Heart right ventricle (tissue), 16 donors: ENCODE data around the gene COX17. TPM values are rescaled to one million over a fixed set of nuclear protein-coding genes. Genes with fewer than 3 reads are reported as not detected.

ENCODE experiments used
- ATAC-seq, 8 donors: fragments of 200-7000 bp; cut with Tn5 transposase; one replicate each; pipeline ENCODE4 v1.9.1; 2020; ENCODE audit warnings: mild to moderate bottlenecking in 8 of 8, moderate library complexity in 8 of 8, moderate number of reproducible peaks in 1 of 8
- DNase-seq, 2 donors: peaks; one replicate each; pipeline ENCODE4 v3.0.0-alpha.2; 2020
- H3K27ac ChIP-seq, 10 donors: fragments of 200-600 bp; sonication (generic) in 2 of 10; one replicate each; pipeline versions ENCODE4 v1.5.0 to v1.8.0; 2020 to 2022; ENCODE audit warnings: mild to moderate bottlenecking in 3 of 10
- H3K27me3 ChIP-seq, 7 donors: fragments of 200-600 bp; one replicate each; pipeline ENCODE4 v1.8.0; 2021 to 2022; ENCODE audit warnings: mild to moderate bottlenecking in 2 of 7
- H3K36me3 ChIP-seq, 9 donors: fragments of 200-600 bp; sonication (generic) in 1 of 9; one replicate each; pipeline versions ENCODE4 v1.5.0 to v1.8.0; 2020 to 2022; ENCODE audit warnings: mild to moderate bottlenecking in 2 of 9
- H3K4me1 ChIP-seq, 9 donors: fragments of 200-600 bp; sonication (generic) in 1 of 9; one replicate each; pipeline versions ENCODE4 v1.5.0 to v1.8.0; 2020 to 2022; ENCODE audit warnings: mild to moderate bottlenecking in 4 of 9
- H3K4me3 ChIP-seq, 10 donors: fragments of 200-600 bp; sonication (generic) in 2 of 10; one replicate each; pipeline versions ENCODE4 v1.5.0 to v1.8.0; 2020 to 2022; ENCODE audit warnings: mild to moderate bottlenecking in 7 of 10, moderate library complexity in 2 of 10
- H3K9me3 ChIP-seq, 11 donors: fragments of 200-600 bp in 10 of 11; sonication (generic) in 2 of 11; one replicate each; pipeline versions ENCODE4 v1.5.0 to v1.8.0; 2013 to 2022; ENCODE audit warnings: mild to moderate bottlenecking in 2 of 11, control low read depth in 1 of 11, moderate library complexity in 1 of 11
- WGBS, 2 donors: extraction: QIAGEN DNeasy Blood & Tissue Kit; methylation state at CpG; one replicate each; pipeline ENCODE4 v1.1.7; 2013; ENCODE audit warnings: inconsistent platforms in 1 of 2; 5-methylcytosine and 5-hydroxymethylcytosine counted together
- intact Hi-C, 10 donors: fragments of 100-400 bp; cut with DNase I; formaldehyde crosslinking; loops; one replicate each; pipeline versions ENCODE4 v1.11.1 to v1.14.2; 2022
- polyA plus RNA-seq, 2 donors: library from polyadenylated mRNA; stranded (reverse); fragments of 200-250 nt; gene quantifications; one replicate each; pipeline ENCODE4 v1.2.3, GENCODE V29; 2013
- total RNA-seq, 10 donors: library from RNA; stranded (reverse); fragmentation: NEBNext Ultra II Directional in 3 of 10; extraction: Animal tissue kit (Norgen Biotek cat#: 25700) in 3 of 10; gene quantifications; one replicate each; pipeline versions ENCODE4 v1.2.1 to v1.2.4, GENCODE V29; 2021 to 2023
- TF ChIP-seq, protein P1 (sequence below), 9 donors: fragments of 200-600 bp; sonication (generic) in 2 of 9; IDR thresholded peaks; one replicate each; pipeline versions ENCODE4 v1.5.0 to v1.8.0; 2021 to 2022; ENCODE audit warnings: antibody characterized with exemption in 9 of 9, mild to moderate bottlenecking in 5 of 9, moderate library complexity in 1 of 9
- donor health status: Arrhythmogenic right ventricular cardiomyopathy.
- donor health status: ischemic (EF 13 %, LVEDD 7.1; RV severe dilation, severe dysfunction).
- donor health status: healthy with polysubstance abuse.
- donor health status: DM: no; HTN: yes; CAD: no.
- donor health status: DM: no; HTN: no; CAD: no.
- donor health status: ischemic (EF 25% LVEDD 6.9; RV normal size, moderate dysfunction).
- donor health status: ischemic (EF 25% LVEDD 5.7; RV mildly dilated, moderate dysfunction).
- donor health status: healthy.
- donor health status: DM: yes; HTN: yes; CAD: no.
- donor health status: Ischemic cardiomyopathy.
- donor health status: ischemic (EF 35%, LVEDD 5.7; RV mildly dilated, moderate dysfunction).
- donor health status: nonischemic (EF 11% LVEDD 7.7; RV severe dilation, severe dysfunction).
- donor health status: DM: yes; HTN: yes; CAD: no.
- donor health status: PGD.
- donor health status: ischemic (EF 29% LVEDD 5.4; RV normal size, mild dysfunction).
- donor health status: nonischemic (EF 23%, LVEDD 6.1; RV moderate dilation, normal function).

The COX17 gene
- total and polyA plus RNA-seq, 12 donors: 76.2 to 733 (median 110) TPM

DNA sequence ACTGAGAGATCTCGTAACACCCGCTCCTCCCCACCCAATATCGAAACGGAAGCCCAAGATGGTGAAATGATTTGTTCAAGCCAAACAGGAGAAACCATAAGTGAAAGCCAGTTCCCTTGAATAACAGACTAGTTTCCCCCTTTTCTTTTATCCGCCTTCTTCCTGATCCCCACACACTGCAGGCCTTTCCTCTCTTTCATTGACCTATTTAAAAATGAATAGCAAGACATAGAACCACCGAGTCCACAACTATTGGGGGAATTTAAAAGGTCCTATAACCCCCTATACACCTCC, 382 bp upstream of the COX17 start:
- DNase-seq: no peak
- intact Hi-C loops: loop anchor here in 7 of 10 donors (1.0 to 10.0 kb wide), 12 partner anchors 80 to 403 kb away; partner anchors contain the start of genes PLA1A (in 2 of the 7), TIMMDC1 (in 2 of the 7) and ADPRH (in 1 of the 7)
- no peaks in the 10 kb centered on the region for H3K27me3 ChIP-seq
- H3K36me3 ChIP-seq: peaks cover 0 to 28% (median 11%) of the 10 kb centered on the region in 9 donors
- peaks cover 6 to 39% (median 30%) of the 10 kb centered on the region in 9 donors for H3K4me1 ChIP-seq
- H3K27ac ChIP-seq: peak overlapping the region; percentile 89 to 98 (median 96)
- TF ChIP-seq, protein P1, sequence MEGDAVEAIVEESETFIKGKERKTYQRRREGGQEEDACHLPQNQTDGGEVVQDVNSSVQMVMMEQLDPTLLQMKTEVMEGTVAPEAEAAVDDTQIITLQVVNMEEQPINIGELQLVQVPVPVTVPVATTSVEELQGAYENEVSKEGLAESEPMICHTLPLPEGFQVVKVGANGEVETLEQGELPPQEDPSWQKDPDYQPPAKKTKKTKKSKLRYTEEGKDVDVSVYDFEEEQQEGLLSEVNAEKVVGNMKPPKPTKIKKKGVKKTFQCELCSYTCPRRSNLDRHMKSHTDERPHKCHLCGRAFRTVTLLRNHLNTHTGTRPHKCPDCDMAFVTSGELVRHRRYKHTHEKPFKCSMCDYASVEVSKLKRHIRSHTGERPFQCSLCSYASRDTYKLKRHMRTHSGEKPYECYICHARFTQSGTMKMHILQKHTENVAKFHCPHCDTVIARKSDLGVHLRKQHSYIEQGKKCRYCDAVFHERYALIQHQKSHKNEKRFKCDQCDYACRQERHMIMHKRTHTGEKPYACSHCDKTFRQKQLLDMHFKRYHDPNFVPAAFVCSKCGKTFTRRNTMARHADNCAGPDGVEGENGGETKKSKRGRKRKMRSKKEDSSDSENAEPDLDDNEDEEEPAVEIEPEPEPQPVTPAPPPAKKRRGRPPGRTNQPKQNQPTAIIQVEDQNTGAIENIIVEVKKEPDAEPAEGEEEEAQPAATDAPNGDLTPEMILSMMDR (IDR thresholded peaks at IDR 0.05): no peak
- H3K4me3 ChIP-seq: peak overlapping the region; percentile 53 to 81 (median 70)
- WGBS, 2 donors: 7 to 15% methylated on average over 6 of the region's 6 CpGs
- no peaks in the 10 kb centered on the region for H3K9me3 ChIP-seq
- no peak for ATAC-seq

DNA sequence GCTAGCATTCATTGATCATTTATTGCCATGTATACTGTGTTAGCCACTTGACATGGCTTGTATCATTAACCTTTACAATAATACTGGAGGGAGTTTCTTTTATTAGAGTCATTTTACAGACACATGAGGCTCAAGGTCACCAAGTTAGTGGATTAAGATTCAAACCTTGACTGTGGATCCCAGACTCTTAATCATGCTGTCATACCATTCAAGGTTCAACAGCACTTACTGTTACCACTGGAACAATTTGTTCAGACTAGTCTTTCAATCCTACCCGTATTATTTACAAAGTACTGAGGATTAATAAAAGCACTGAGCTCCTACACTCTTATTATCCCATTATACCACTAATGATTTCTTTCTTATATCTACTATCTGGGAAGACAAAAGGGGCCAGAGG, 1.2 kb downstream of the COX17 start:
- Histone ChIP-seq H3K36me3 (peaks cover 0 to 44% (median 13%) of the 10 kb centered on the region in 9 donors), H3K4me3 (peak overlapping the region; percentile 53 to 81 (median 70)), H3K4me1 (peaks cover 4 to 50% (median 36%) of the 10 kb centered on the region in 9 donors), H3K27me3 (no peaks in the 10 kb centered on the region), H3K9me3 (no peaks in the 10 kb centered on the region), H3K27ac (peak overlapping the region; percentile 89 to 98 (median 96))
- intact Hi-C loops: loop anchor here in 7 of 10 donors (2.0 to 10.0 kb wide), 11 partner anchors 79 to 401 kb away; partner anchors contain the start of genes PLA1A (in 2 of the 7), ADPRH (in 1 of the 7) and TIMMDC1 (in 1 of the 7)
- 27 to 35% methylated on average over 1 of the region's 1 CpG for WGBS, 2 donors
- DNase-seq: no peak
- TF ChIP-seq, protein P1 (IDR thresholded peaks at IDR 0.05): no peak
- no peak for ATAC-seq

DNA sequence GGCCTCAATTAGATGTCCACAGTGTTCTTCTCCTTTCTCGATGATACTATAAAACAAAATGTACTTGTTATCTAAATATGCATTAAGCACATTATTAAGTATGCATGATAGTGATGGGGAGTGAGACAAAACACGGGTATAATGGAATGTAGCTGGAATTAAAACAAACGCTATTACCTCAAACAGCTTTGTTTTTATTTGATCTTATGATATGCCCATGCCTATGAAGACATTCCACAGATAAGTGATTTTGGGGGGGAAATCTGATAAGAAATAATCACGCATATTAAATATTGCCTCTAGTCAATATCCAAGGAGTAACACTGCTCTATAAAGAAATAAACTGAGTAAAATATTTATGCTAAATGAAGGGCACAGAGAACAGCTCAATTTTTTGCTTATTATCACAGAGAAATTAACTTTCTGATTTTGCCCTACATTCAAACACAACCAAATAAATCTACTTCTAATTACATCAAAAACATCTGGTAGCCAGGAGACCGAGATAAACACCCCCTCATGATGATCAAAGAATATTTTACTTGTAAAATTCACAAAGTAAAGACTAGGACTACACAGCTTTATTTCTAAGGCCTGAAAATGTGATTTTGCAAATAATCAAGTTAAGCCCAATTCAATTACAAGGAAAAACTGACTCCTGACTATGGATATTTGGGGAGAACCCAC, 1.9 kb downstream of the COX17 start:
- TF ChIP-seq, protein P1 (IDR thresholded peaks at IDR 0.05): no peak
- DNase-seq (no peak), ATAC-seq (no peak)
- 50 to 68% methylated on average over 5 of the region's 5 CpGs for WGBS, 2 donors
- Histone ChIP-seq H3K4me3 (peak overlapping the region in 7 of 10 donors; percentile 55 to 81 (median 72)), H3K27ac (peak overlapping the region; percentile 89 to 98 (median 96)), H3K4me1 (peaks cover 3 to 51% (median 37%) of the 10 kb centered on the region in 9 donors), H3K27me3 (no peaks in the 10 kb centered on the region), H3K9me3 (no peaks in the 10 kb centered on the region), H3K36me3 (peaks cover 0 to 50% (median 17%) of the 10 kb centered on the region in 9 donors)
- intact Hi-C loops: loop anchor here in 7 of 10 donors (2.0 to 10.0 kb wide), 11 partner anchors 78 to 401 kb away; partner anchors contain the start of genes PLA1A (in 2 of the 7), ADPRH (in 1 of the 7) and TIMMDC1 (in 1 of the 7)

DNA sequence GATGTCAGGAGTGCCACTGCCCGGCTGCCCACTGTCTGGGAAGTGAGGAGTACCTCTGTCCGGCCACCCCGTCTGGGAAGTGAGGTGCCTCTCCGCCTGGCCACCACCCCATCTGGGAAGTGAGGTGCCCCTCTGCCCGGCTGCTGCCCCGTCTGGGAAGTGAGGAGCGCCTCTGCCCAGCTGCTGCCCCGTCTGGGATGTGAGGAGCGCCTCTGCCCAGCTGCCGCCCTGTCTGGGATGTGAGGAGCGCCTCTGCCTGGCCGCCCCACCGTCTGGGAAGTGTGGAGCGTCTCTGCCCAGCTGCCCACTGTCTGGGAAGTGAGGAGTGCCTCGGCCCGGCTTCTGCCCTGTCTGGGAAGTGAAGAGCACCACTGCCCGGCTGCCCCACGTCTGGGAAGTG, 3.3 kb downstream of the COX17 start:
- no peaks in the 10 kb centered on the region for H3K9me3 ChIP-seq
- peaks cover 3 to 62% (median 45%) of the 10 kb centered on the region in 9 donors for H3K4me1 ChIP-seq
- peak in 1 of 8 donors; percentile 19 for ATAC-seq
- TF ChIP-seq, protein P1 (IDR thresholded peaks at IDR 0.05): no peak
- H3K27me3 ChIP-seq: no peaks in the 10 kb centered on the region
- WGBS, 2 donors: 77 to 87% methylated on average over 17 to 18 of the region's 18 CpGs
- DNase-seq: no peak
- no peak overlapping the region for H3K4me3 ChIP-seq
- H3K27ac ChIP-seq: peak overlapping the region in 7 of 10 donors; percentile 54 to 98 (median 75)
- peaks cover 0 to 65% (median 17%) of the 10 kb centered on the region in 9 donors for H3K36me3 ChIP-seq
- intact Hi-C loops: loop anchor here in 7 of 10 donors (2.0 to 10.0 kb wide), 8 partner anchors 37 to 399 kb away; partner anchors contain the start of genes PLA1A (in 2 of the 7) and TIMMDC1 (in 1 of the 7)
